ENCODE results near the gene RHBDL2.
"Not testable (repeated sequence)": the region's sequence is repeated elsewhere in the genome, so short reads cannot be mapped to it uniquely, and the experiment has no call there.

GRCh38 chr1:38978245-38978542 is 36.6 kb upstream of the RHBDL2 start:
- not testable (repeated sequence) for TF ChIP-seq CTCF, POLR2A (IDR thresholded peaks at IDR 0.05)
